GM18867 (cell line): Measurements from ENCODE around the gene AHRR.

Experiments used
- ATAC-seq: cut with Tn5 transposase; IDR thresholded peaks from one replicate; pipeline ENCODE4 v1.9.1; 2021; ENCODE audit warnings: mild to moderate bottlenecking, moderate library complexity; ENCODE audit not compliant: unreplicated experiment

Gene AHRR

GRCh38 chr5:423626-424261, 102.2 kb downstream of the AHRR start:
- no peak for ATAC-seq

GRCh38 chr5:424301-425110, 103.0 kb downstream of the AHRR start:
- peak; percentile 82 for ATAC-seq

DNA sequence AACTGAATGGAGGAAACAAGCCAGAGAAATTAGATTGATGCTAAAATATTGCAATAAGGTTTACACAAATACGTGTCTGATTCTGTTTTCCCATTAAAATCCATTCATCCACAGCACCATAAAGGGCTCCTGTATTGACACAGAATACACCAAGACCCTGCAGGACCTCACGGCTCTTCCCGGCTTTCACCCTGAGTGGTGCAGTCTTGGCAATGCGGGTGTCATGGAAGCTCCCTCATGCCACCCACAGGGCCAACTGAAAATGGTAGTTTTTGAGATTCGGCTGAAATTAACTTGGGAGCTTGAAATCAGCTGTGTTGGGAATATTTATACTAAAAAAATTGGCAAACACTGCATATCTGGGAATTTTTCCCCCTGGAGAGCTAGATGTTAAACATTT, 104.2 kb downstream of the AHRR start:
- no peak for ATAC-seq

DNA sequence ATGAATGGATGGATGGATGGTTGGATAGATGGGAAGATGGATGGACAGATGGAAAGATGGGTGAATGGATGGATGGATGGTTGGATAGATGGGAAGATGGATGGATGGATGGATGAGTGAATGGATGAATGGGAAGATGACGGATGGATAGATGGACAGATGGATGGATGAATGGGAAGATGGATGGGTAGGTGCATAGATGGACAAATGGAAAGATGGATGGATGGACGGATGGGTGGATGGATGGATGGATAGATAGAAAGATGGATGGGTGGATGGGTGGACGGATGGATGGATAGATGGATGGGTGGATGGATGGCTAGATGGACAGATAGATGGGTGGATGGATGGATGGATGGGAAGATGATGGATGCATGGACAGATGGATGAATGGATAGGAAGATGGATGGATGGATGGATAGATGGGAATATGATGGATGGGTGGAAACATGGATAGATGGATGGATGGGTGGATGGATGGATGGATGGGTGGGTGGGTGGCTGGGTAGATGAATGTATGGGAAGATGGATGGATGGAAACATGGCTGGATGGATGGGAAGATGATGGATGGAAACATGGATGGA, 105.0 kb downstream of the AHRR start:
- ATAC-seq = no peak

DNA sequence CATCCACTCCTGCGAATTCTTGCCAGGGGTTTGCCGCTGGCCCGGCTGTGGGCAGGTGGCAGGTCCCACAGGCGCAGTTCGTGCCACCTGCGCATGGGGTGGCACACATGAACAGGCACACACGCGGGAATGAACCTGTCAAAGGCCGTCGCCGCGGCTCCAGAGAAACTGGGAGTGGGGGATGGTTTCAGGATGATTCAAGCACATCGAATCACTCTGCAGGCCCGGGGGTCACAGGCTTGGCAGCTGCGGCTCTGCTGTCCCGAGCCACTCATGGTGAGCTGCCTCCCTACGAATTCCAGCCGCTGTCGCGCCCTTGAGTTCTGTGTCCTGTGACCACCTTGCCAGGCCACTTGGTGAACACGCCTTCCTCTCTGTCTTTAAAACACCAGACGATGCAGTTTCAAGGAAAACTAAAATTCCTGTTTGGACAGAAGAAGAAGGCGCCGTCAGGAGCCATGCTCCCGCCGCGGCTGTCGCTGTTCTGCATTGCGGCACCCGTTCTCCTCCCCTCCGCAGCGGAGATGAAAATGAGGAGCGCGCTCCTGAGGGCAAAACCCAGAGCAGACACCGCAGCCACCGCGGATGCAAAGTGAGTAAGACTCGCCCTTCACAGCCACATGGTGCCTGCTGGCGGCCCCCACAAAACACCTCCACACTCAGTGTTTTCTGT, 106.0 kb downstream of the AHRR start:
- ATAC-seq = no peak

DNA sequence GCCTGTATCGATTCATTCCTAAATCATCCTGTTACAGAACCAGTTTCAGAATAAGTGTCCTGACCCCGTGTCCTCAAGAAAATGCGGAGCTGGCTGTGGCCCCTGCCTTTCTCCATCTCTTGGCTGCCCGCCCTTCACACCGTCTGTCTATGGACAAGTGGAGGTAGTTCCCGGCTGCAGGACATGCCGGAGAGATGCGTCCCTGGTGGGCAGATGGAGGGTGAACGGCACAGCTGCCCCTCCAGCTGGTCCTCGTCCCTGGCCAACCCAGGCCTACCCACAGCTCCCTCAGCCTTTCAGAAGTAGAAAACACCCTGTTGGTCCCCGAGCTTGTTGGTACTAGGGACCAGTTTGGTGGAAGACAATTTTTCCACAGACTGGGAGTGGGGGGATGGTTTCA, 106.7 kb downstream of the AHRR start:
- ATAC-seq = no peak

DNA sequence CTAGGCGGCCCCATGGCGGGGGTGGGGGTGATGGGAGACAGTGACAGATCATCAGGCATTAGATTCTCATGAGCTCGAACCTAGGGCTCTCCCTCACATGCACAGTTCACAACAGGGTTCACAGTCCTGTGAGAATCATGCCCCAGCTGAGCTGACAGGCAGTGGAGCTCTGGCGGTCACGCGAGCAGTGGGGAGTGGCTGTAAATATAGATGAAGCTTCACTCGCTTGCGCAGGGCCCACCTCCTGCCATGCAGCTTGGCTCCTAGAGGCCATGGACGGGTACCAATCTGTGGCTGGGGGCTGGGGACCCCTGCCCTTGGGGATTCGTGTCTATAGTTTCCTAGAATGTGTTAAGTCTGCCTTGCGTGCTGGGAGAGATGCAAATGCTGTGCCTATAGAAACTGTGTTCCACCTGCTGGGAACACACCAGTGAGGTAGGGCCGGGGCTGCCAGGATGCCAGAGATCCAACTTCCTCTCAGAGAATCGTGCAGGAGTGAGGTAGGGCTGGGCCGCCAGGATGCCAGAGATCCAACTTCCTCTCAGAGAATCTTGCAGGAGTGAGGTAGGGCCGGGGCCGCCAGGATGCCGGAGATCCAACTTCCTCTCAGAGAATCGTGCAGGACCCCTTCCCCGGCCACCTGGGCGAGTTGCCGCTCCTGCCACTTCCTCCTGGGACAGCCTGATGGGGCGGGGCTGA, 107.4 kb downstream of the AHRR start:
- ATAC-seq = no peak

- no peak for ATAC-seq
Observed at GRCh38 chr5:429453-430188, 108.1 kb downstream of the AHRR start.

DNA sequence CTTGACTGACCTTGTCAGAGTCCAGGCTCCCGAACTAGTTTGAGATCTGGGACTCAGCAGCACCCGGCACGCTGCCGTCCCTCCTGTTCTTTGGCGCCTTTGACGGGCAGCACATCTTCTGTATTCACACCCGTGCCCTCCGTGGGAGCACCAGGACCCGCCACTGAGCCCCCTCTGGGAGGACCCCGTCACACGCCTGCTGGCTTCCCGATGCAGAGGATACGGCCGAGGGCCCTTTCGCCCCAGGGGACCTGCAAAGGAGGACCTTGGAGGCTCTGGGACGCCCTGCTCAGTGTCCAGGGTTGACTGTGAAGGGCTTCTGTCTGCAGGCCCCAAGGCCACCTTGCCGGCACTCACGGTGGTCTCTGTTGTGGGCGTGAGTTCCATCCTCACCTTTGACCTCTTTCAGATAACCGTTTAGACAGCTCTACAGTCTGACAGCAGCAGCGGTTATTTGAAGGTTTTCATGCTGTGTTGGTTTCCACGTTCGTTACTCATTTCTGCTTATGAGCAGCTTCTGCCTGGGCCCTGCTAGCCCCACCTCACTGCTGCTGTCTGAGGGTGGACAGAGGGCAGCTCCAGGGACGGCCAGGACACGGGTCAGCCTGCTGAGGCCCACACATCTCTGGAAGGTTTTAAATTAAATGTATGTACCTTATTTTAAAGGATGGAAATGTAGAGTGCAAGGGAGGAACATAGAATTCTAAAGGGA, 108.9 kb downstream of the AHRR start:
- ATAC-seq = no peak

- ATAC-seq = peak; percentile 86
Observed at GRCh38 chr5:431001-431710, 109.6 kb downstream of the AHRR start.

GRCh38 chr5:431711-432050, 110.2 kb downstream of the AHRR start:
- ATAC-seq = no peak

DNA sequence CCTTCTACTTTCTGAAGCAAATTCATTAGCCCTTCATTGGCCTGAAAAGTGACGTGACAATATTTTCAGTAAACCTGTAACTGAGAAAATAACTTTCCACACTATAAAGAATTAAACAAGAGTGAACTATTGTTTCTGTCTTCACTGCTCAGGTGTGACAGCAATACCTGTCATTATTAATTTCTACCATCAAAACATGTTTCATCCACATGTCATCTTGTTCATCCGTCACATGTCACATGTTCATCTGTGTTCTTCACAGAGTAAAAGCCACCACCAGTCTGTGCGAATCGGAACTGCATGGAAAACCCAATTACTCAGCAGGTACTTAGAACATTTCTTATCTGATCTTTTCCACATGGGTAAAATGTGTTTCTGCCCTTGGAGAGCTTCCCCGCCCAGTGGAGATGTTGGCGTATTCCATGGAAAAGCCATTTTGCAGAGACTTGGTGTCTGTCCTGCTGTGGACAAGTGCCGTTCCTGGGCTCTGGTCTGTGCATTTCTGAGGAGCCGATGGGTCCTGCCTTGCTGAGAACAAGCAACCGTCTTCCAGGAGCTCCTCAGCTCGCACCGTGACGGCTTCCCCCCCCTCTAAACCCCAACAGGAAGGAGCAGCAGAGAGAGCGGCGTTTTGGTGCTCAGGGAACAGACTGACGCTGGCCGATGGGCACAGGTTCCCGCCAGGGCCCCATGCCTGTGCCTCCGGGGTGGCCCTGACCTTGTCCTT, 110.8 kb downstream of the AHRR start:
- ATAC-seq = no peak

- no peak for ATAC-seq
Observed at GRCh38 chr5:432928-433791, 111.6 kb downstream of the AHRR start.

GRCh38 chr5:433836-434235, 112.3 kb downstream of the AHRR start:
- no peak for ATAC-seq

- ATAC-seq = no peak
Observed at GRCh38 chr5:434443-435146, 113.1 kb downstream of the AHRR start.

GRCh38 chr5:435156-435790, 113.8 kb downstream of the AHRR start:
- no peak for ATAC-seq
